Calu3 (cell line): ENCODE measurements around the gene PHYKPL. TPM values are rescaled to one million over a fixed set of nuclear protein-coding genes. Genes with fewer than 3 reads are reported as not detected.

Experiments
- BruUV-seq: library from RNA; stranded (reverse); fragments of 400-500 nt; replicated peaks from 2 replicates; lab custom pipeline; 2021; lab: Mats Ljungman, UMichigan
- CTCF ChIA-PET: fragments of 300-600 bp; sonication (Branson Sonifier 250); formaldehyde crosslinking; loops from one replicate; lab custom pipeline; 2022; ENCODE audit warnings: antibody characterized with exemption; lab: Charles Lee
- DNase-seq: peaks from one replicate; pipeline ENCODE4 v3.0.0; 2022
- H3K27ac Mint-ChIP-seq: one replicate; pipeline ENCODE4 v1.8.0; 2022; ENCODE audit warnings: mixed read lengths; ENCODE audit not compliant: unreplicated experiment
- H3K27me3 Mint-ChIP-seq: one replicate; pipeline ENCODE4 v1.8.0; 2022; ENCODE audit warnings: mixed read lengths; ENCODE audit not compliant: unreplicated experiment
- H3K36me3 Mint-ChIP-seq: one replicate; pipeline ENCODE4 v1.8.0; 2022; ENCODE audit warnings: mild to moderate bottlenecking, moderate library complexity, mixed read lengths; ENCODE audit not compliant: insufficient read depth, unreplicated experiment
- H3K4me1 Mint-ChIP-seq: one replicate; pipeline ENCODE4 v1.8.0; 2022; ENCODE audit warnings: mild to moderate bottlenecking, low read depth, mixed read lengths; ENCODE audit not compliant: unreplicated experiment
- H3K4me3 Mint-ChIP-seq: one replicate; pipeline ENCODE4 v1.8.0; 2022; ENCODE audit warnings: mild to moderate bottlenecking, low read depth, moderate library complexity, mixed read lengths; ENCODE audit not compliant: unreplicated experiment
- H3K9me3 Mint-ChIP-seq: one replicate; pipeline ENCODE4 v1.8.0; 2022; ENCODE audit warnings: low read depth, mixed read lengths; ENCODE audit not compliant: unreplicated experiment
- intact Hi-C: fragments of 100-400 bp; cut with micrococcal nuclease; formaldehyde crosslinking; loops from one replicate; pipeline ENCODE4 v1.10.0; 2022; ENCODE audit not compliant: unreplicated experiment
- total RNA-seq: library from RNA; stranded (reverse); gene quantifications from 2 replicates; pipeline ENCODE4 v1.2.3, GENCODE V29; 2022
- TF ChIP-seq, protein P1 (sequence below): fragments of 200-600 bp; IDR thresholded peaks from one replicate; pipeline ENCODE4 v1.8.0; 2022; ENCODE audit warnings: antibody characterized with exemption; ENCODE audit not compliant: unreplicated experiment

Gene PHYKPL
- total RNA-seq, 1 experiment from 2014 or later: 96.7 TPM

DNA sequence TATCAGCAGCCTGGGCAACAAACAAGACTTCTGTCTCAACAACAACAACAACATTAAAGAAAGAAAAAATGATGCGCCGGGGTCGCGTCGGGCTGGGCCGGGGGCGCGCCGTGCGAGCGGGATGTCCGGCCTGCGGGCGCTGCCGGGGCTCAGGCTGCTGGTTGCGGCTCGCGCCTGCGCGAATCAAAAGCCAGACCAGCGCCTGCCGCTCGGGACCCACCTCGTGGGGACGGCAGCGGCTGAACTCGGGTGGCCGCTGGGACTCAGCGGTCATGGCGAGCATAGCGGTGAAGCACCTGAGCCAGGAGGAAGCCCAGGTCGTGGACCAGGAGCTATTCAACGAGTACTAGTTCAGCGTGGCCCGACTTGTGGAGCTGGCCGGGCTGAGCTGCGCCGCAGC, 67.0 kb downstream of the PHYKPL start:
- no peak overlapping the region for H3K4me3 Mint-ChIP-seq
- H3K36me3 Mint-ChIP-seq: peaks cover 5% of the 10 kb centered on the region
- CTCF ChIA-PET: interaction anchor here (1.8 kb wide), 1 partner anchor 90 kb away, joined by 5 read pairs; no protein-coding TSS in a partner anchor
- TF ChIP-seq, protein P1, sequence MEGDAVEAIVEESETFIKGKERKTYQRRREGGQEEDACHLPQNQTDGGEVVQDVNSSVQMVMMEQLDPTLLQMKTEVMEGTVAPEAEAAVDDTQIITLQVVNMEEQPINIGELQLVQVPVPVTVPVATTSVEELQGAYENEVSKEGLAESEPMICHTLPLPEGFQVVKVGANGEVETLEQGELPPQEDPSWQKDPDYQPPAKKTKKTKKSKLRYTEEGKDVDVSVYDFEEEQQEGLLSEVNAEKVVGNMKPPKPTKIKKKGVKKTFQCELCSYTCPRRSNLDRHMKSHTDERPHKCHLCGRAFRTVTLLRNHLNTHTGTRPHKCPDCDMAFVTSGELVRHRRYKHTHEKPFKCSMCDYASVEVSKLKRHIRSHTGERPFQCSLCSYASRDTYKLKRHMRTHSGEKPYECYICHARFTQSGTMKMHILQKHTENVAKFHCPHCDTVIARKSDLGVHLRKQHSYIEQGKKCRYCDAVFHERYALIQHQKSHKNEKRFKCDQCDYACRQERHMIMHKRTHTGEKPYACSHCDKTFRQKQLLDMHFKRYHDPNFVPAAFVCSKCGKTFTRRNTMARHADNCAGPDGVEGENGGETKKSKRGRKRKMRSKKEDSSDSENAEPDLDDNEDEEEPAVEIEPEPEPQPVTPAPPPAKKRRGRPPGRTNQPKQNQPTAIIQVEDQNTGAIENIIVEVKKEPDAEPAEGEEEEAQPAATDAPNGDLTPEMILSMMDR: no peak
- H3K9me3 Mint-ChIP-seq: no peaks in the 10 kb centered on the region
- peaks cover 47% of the 10 kb centered on the region for H3K27me3 Mint-ChIP-seq
- no peak overlapping the region for H3K27ac Mint-ChIP-seq
- H3K4me1 Mint-ChIP-seq: no peaks in the 10 kb centered on the region
- BruUV-seq: no TSS peak
- no peak for DNase-seq
- intact Hi-C loops: no loop called here

DNA sequence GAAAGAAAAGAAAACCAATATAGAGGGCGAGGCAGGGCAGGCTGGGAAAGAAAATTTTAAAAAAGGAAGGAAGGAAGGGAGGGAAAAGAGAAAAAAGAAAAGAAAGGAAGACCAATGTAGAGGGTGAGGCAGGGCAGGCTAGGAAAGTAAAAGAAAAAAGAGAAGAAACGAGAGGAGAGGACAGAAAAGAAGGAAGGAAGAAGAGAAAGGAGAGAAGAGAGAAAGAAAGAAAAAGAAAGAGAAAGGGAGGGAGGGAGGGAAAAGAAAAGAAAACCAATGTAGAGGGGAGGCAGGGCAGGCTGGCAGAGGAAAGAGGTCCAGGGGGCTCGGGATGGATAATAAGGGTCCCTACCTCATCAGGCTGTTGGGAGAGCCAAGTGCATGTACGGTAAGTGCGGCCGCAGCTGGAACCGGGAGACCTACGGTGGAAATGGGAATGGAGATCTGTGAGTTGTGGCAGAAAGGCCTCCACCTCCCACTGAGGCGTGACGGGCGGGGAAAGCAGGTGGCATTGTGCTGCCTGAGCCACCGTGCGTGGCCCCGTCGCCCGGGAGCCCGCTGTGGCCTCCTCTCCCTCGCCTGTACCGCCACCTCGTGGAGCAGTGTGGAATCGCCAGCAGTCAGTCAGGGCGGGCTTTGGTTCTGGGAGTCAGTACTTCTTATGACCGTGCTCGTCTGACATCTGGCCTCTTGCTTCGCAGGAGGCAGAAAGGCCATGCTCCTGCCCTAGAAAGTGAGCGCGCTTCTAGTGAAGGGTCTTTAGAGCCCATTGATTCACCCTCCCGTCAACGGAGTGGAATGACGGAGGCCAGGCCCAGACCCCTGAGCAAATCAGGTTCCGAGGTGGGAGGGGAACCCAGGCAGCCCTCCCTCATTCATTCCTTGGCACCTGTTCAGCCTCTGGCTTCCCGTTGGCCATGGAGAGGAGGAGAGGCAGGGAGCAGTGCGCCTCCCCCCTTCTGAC, 68.5 kb downstream of the PHYKPL start:
- DNase-seq: peak; percentile 94
- Mint-ChIP-seq H3K27me3 (peaks cover 32% of the 10 kb centered on the region), H3K27ac (no peak overlapping the region), H3K4me1 (no peaks in the 10 kb centered on the region), H3K9me3 (no peaks in the 10 kb centered on the region), H3K36me3 (peaks cover 5% of the 10 kb centered on the region), H3K4me3 (peak overlapping the region; percentile 8)
- BruUV-seq: no TSS peak
- TF ChIP-seq, protein P1: peak; percentile 99
- intact Hi-C loops: loop anchor here (1.0 kb wide), 2 partner anchors 18 to 88 kb away; no protein-coding TSS in a partner anchor
- CTCF ChIA-PET: interaction anchor here (1.0 to 2.5 kb wide), 2 partner anchors 88 to 90 kb away, joined by 4 to 12 read pairs; no protein-coding TSS in a partner anchor

DNA sequence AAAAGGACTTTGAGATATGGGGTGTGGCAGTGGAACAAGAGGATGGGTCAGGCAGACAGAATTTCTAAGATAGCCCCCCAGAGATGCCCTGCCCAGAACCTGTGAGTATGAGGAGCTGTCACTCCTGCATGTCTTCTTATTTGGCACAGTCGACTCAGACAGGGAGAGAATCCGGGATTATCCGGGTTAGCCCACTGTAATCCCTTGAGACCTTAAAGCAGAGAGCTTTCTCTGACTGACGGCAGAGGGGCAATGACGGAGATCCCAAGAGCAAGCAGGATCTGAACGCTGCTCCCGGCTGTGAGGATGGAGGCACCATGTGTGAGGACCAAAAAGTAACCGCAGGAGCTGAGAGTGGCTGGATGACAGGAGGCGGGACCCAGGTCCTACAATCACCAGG, 70.1 kb downstream of the PHYKPL start:
- intact Hi-C loops: no loop called here
- Mint-ChIP-seq H3K27me3 (peaks cover 23% of the 10 kb centered on the region), H3K9me3 (no peaks in the 10 kb centered on the region), H3K27ac (no peak overlapping the region), H3K4me1 (no peaks in the 10 kb centered on the region), H3K4me3 (no peak overlapping the region), H3K36me3 (peaks cover 5% of the 10 kb centered on the region)
- BruUV-seq: no TSS peak
- CTCF ChIA-PET: interaction anchor here (1.0 to 2.5 kb wide), 3 partner anchors 84 to 88 kb away, joined by 4 to 12 read pairs (median 4); no protein-coding TSS in a partner anchor
- TF ChIP-seq, protein P1: no peak
- no peak for DNase-seq

DNA sequence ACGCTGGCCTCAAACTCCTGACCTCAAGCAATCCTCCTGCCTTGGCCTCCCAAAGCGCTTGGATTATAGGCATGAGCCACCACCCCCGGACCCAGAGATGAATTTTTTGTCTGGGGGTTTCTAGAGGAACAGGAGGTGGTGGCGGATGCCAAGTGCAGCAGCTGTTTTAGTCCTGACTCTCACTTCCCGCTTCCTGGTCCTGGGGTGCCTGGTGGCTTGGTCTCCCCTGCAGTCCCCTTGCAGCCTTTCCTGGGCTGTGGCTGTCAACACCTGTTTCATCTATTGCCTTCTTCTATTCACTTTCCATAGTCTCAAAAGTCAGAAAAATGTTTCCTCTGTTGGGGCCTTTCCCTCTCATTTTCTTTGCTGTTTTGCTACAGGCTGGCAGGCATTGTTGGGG, 72.4 kb downstream of the PHYKPL start:
- CTCF ChIA-PET: interaction anchor here (0.6 kb wide), 1 partner anchor 48 kb away, joined by 3 read pairs; no protein-coding TSS in a partner anchor
- no TSS peak for BruUV-seq
- intact Hi-C loops: no loop called here
- Mint-ChIP-seq H3K4me1 (no peaks in the 10 kb centered on the region), H3K9me3 (no peaks in the 10 kb centered on the region), H3K36me3 (peaks cover 5% of the 10 kb centered on the region), H3K27ac (no peak overlapping the region), H3K4me3 (no peak overlapping the region), H3K27me3 (peaks cover 23% of the 10 kb centered on the region)
- no peak for DNase-seq
- TF ChIP-seq, protein P1: no peak

Other genes with a start within 250 kb of the PHYKPL start
- not detected in 2 replicates for gene PROP1, start 236.6 kb downstream of the PHYKPL start, total RNA-seq
- 4.8 and 6.9 TPM in 2 replicates for gene N4BP3, start 119.3 kb downstream of the PHYKPL start, total RNA-seq
- 50.7 and 56.6 TPM in 2 replicates for gene RMND5B, start 101.8 kb downstream of the PHYKPL start, total RNA-seq
- gene NHP2, start 78.9 kb downstream of the PHYKPL start, total RNA-seq: 182 and 193 TPM in 2 replicates
- not detected in 2 replicates for gene GMCL2, start 45.4 kb downstream of the PHYKPL start, total RNA-seq
- gene HNRNPAB, start 28.3 kb downstream of the PHYKPL start, total RNA-seq: 306 and 314 TPM in 2 replicates